T-helper 2 cell treated with Interferon-gamma antibody and Interleukin-4, amounts not matched to agents 5 μg/mL and 100 μg/mL, for 36 hours (primary cell): ENCODE measurements around the gene PGM3.
A peak's percentile ranks its signal among the peaks of the same experiment; 100 is the strongest.
"Not testable (repeated sequence)": the region's sequence is repeated elsewhere in the genome, so short reads cannot be mapped to it uniquely, and the experiment has no call there.

Experiments used
- DNase-seq: peaks from one replicate; pipeline ENCODE4 v3.0.0; 2021; ENCODE audit warnings: low spot score
- H3K27ac Mint-ChIP-seq: one replicate; pipeline ENCODE4 v1.8.0; 2021; ENCODE audit warnings: mild to moderate bottlenecking, mixed read lengths
- H3K27me3 Mint-ChIP-seq: one replicate; pipeline ENCODE4 v1.8.0; 2021; ENCODE audit warnings: low read depth, mixed read lengths
- H3K36me3 Mint-ChIP-seq: one replicate; pipeline ENCODE4 v1.8.0; 2021; ENCODE audit warnings: low read depth, mixed read lengths
- H3K4me1 Mint-ChIP-seq: one replicate; pipeline ENCODE4 v1.8.0; 2021; ENCODE audit warnings: low read depth, mixed read lengths
- H3K4me3 Mint-ChIP-seq: one replicate; pipeline ENCODE4 v1.8.0; 2022; ENCODE audit warnings: mild to moderate bottlenecking, moderate library complexity, mixed read lengths
- H3K9me3 Mint-ChIP-seq: one replicate; pipeline ENCODE4 v1.8.0; 2021; ENCODE audit warnings: mixed read lengths

The PGM3 gene

GRCh38 chr6:83193747-83194566 lies 892 bp upstream of the PGM3 start:
- DNase-seq, result no peak
- H3K4me1 Mint-ChIP-seq, result peaks cover 22% of the 10 kb centered on the region
- no peaks in the 10 kb centered on the region for H3K9me3 Mint-ChIP-seq
- H3K27ac Mint-ChIP-seq, result peak overlapping the region; percentile 20
- H3K36me3 Mint-ChIP-seq, result peaks cover 18% of the 10 kb centered on the region
- H3K27me3 Mint-ChIP-seq, result peaks cover 6% of the 10 kb centered on the region
- H3K4me3 Mint-ChIP-seq, result peak overlapping the region; percentile 68

- H3K36me3 Mint-ChIP-seq, result peaks cover 21% of the 10 kb centered on the region
- H3K9me3 Mint-ChIP-seq, result no peaks in the 10 kb centered on the region
- H3K27ac Mint-ChIP-seq, result peak overlapping the region; percentile 89
- H3K27me3 Mint-ChIP-seq, result peaks cover 6% of the 10 kb centered on the region
- DNase-seq, result no peak
- peak overlapping the region; percentile 98 for H3K4me3 Mint-ChIP-seq
- peaks cover 22% of the 10 kb centered on the region for H3K4me1 Mint-ChIP-seq
Measured at GRCh38 chr6:83192456-83192855, 609 bp downstream of the PGM3 start.

GRCh38 chr6:83191974-83192373 lies 1.1 kb downstream of the PGM3 start:
- H3K4me1 Mint-ChIP-seq, result peaks cover 22% of the 10 kb centered on the region
- not testable (repeated sequence) for H3K9me3 Mint-ChIP-seq, H3K27ac Mint-ChIP-seq, DNase-seq, H3K27me3 Mint-ChIP-seq
- peaks cover 21% of the 10 kb centered on the region for H3K36me3 Mint-ChIP-seq
- H3K4me3 Mint-ChIP-seq, result peak overlapping the region; percentile 98

- Mint-ChIP-seq H3K9me3 (no peaks in the 10 kb centered on the region), H3K27me3 (peaks cover 6% of the 10 kb centered on the region), H3K27ac (no peak overlapping the region), H3K4me1 (peaks cover 22% of the 10 kb centered on the region), H3K4me3 (no peak overlapping the region), H3K36me3 (peaks cover 25% of the 10 kb centered on the region)
- no peak for DNase-seq
Measured at GRCh38 chr6:83190626-83191025, 2.4 kb downstream of the PGM3 start.

GRCh38 chr6:83188501-83188900 lies 4.6 kb downstream of the PGM3 start:
- H3K9me3 Mint-ChIP-seq, result no peaks in the 10 kb centered on the region
- no peak for DNase-seq
- no peak overlapping the region for H3K27ac Mint-ChIP-seq
- H3K4me3 Mint-ChIP-seq, result no peak overlapping the region
- H3K27me3 Mint-ChIP-seq, result no peaks in the 10 kb centered on the region
- H3K36me3 Mint-ChIP-seq, result peaks cover 38% of the 10 kb centered on the region
- H3K4me1 Mint-ChIP-seq, result peaks cover 16% of the 10 kb centered on the region

GRCh38 chr6:83185096-83185495 lies 8.0 kb downstream of the PGM3 start:
- DNase-seq, result no peak
- Mint-ChIP-seq H3K27ac (no peak overlapping the region), H3K36me3 (peaks cover 53% of the 10 kb centered on the region), H3K4me1 (peaks cover 3% of the 10 kb centered on the region), H3K9me3 (no peaks in the 10 kb centered on the region), H3K4me3 (no peak overlapping the region), H3K27me3 (no peaks in the 10 kb centered on the region)

- H3K4me3 Mint-ChIP-seq, result no peak overlapping the region
- DNase-seq, result no peak
- H3K27me3 Mint-ChIP-seq, result no peaks in the 10 kb centered on the region
- H3K27ac Mint-ChIP-seq, result no peak overlapping the region
- H3K36me3 Mint-ChIP-seq, result peaks cover 50% of the 10 kb centered on the region
- no peaks in the 10 kb centered on the region for H3K4me1 Mint-ChIP-seq
- no peaks in the 10 kb centered on the region for H3K9me3 Mint-ChIP-seq
Measured at GRCh38 chr6:83183082-83183828, 9.8 kb downstream of the PGM3 start.

- no peak for DNase-seq
- Mint-ChIP-seq H3K9me3 (no peaks in the 10 kb centered on the region), H3K27me3 (no peaks in the 10 kb centered on the region), H3K27ac (no peak overlapping the region), H3K4me1 (no peaks in the 10 kb centered on the region), H3K36me3 (peaks cover 57% of the 10 kb centered on the region), H3K4me3 (no peak overlapping the region)
Measured at GRCh38 chr6:83182114-83182513, 11.0 kb downstream of the PGM3 start.

GRCh38 chr6:83180426-83180950 lies 12.6 kb downstream of the PGM3 start:
- Mint-ChIP-seq H3K9me3 (no peaks in the 10 kb centered on the region), H3K36me3 (peaks cover 59% of the 10 kb centered on the region), H3K4me3 (no peak overlapping the region), H3K27me3 (no peaks in the 10 kb centered on the region), H3K4me1 (no peaks in the 10 kb centered on the region), H3K27ac (no peak overlapping the region)
- DNase-seq, result no peak

- Mint-ChIP-seq H3K4me1 (no peaks in the 10 kb centered on the region), H3K9me3 (no peaks in the 10 kb centered on the region), H3K4me3 (no peak overlapping the region), H3K36me3 (peaks cover 49% of the 10 kb centered on the region), H3K27ac (no peak overlapping the region), H3K27me3 (no peaks in the 10 kb centered on the region)
- DNase-seq, result no peak
Measured at GRCh38 chr6:83176246-83176645, 16.8 kb downstream of the PGM3 start.

GRCh38 chr6:83169511-83169910 lies 23.6 kb downstream of the PGM3 start:
- H3K27me3 Mint-ChIP-seq, result no peaks in the 10 kb centered on the region
- H3K27ac Mint-ChIP-seq, result no peak overlapping the region
- no peak for DNase-seq
- H3K4me1 Mint-ChIP-seq, result no peaks in the 10 kb centered on the region
- no peak overlapping the region for H3K4me3 Mint-ChIP-seq
- peaks cover 59% of the 10 kb centered on the region for H3K36me3 Mint-ChIP-seq
- no peaks in the 10 kb centered on the region for H3K9me3 Mint-ChIP-seq

- Mint-ChIP-seq H3K4me3 (no peak overlapping the region), H3K27ac (no peak overlapping the region), H3K9me3 (no peaks in the 10 kb centered on the region), H3K4me1 (no peaks in the 10 kb centered on the region), H3K27me3 (no peaks in the 10 kb centered on the region), H3K36me3 (peaks cover 58% of the 10 kb centered on the region)
- DNase-seq, result no peak
Measured at GRCh38 chr6:83169106-83169505, 24.0 kb downstream of the PGM3 start.

- H3K27me3 Mint-ChIP-seq, result no peaks in the 10 kb centered on the region
- no peaks in the 10 kb centered on the region for H3K4me1 Mint-ChIP-seq
- no peaks in the 10 kb centered on the region for H3K9me3 Mint-ChIP-seq
- DNase-seq, result no peak
- H3K27ac Mint-ChIP-seq, result no peak overlapping the region
- H3K36me3 Mint-ChIP-seq, result peaks cover 55% of the 10 kb centered on the region
- no peak overlapping the region for H3K4me3 Mint-ChIP-seq
Measured at GRCh38 chr6:83168556-83168955, 24.5 kb downstream of the PGM3 start.

- no peaks in the 10 kb centered on the region for H3K4me1 Mint-ChIP-seq
Measured at GRCh38 chr6:83167726-83168278, 25.3 kb downstream of the PGM3 start.

More at GRCh38 chr6:83167726-83168278, 25.3 kb downstream of the PGM3 start:
- DNase-seq, result no peak
- no peaks in the 10 kb centered on the region for H3K9me3 Mint-ChIP-seq
- no peak overlapping the region for H3K27ac Mint-ChIP-seq
- no peaks in the 10 kb centered on the region for H3K27me3 Mint-ChIP-seq
- H3K4me3 Mint-ChIP-seq, result no peak overlapping the region
- peaks cover 49% of the 10 kb centered on the region for H3K36me3 Mint-ChIP-seq
